LNCaP clone FGC (cell line): ENCODE measurements around the gene THPO.

Experiments used
- DNase-seq: peaks from one replicate; pipeline ENCODE4 v3.0.0-alpha.2; 2011; ENCODE audit warnings: low read depth
- H3K4me3 ChIP-seq: 2 replicates; pipeline ENCODE4 v1.5.1; 2011; ENCODE audit warnings: mild to moderate bottlenecking, low read depth, low read length, control low read depth
- TF ChIP-seq, protein P1 (sequence below): IDR thresholded peaks from 2 replicates; pipeline ENCODE4 v1.5.1; 2012; ENCODE audit warnings: mild to moderate bottlenecking; ENCODE audit not compliant: control insufficient read depth, insufficient read depth; ENCODE audit errors: extremely low read depth

The THPO gene

DNA sequence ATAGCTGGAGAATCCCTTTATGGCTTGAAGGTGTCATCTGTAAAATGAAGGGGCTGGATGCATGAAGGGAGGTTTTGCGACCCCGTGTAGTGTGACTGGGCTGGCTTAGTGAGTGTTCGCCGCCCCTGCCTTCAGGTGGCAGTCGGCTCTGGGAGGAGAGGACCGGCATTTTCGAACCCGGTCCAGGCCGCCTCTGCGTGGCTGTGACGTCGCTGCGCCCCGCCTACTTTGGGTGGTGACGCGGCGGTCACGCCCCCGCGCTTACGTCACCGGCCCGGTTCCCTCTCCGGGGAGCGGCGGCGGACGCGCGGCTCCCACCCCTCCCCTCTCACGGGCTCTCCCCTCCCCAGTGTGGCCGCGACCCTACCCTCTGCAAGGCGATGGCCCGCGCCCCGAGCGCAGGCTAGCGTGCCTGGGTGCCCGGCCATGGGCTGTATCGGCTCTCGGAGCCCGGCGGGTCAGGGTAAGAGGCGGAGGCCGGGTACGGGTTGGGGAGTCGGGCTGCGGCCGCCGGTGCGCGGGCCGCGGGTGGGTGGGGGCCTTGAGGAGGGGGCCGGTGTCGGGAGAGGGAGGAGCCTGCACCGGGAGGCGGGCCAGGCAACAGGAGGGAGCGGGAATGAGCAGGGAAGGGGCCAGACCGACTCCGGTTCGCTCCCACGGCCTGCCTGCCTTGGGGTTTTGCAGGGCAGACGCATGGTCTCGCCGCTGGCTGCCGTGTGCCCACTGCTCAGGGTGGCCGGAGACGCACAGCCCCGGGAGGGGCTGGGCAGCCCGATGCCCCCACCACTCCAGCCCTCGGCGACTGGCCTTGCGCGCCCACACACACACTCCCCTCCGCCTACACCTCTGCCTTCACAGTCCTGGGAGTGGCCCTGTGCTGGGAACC, 42.1 kb downstream of the THPO start:
- H3K4me3 ChIP-seq = peak overlapping the region; percentile 72
- TF ChIP-seq, protein P1, sequence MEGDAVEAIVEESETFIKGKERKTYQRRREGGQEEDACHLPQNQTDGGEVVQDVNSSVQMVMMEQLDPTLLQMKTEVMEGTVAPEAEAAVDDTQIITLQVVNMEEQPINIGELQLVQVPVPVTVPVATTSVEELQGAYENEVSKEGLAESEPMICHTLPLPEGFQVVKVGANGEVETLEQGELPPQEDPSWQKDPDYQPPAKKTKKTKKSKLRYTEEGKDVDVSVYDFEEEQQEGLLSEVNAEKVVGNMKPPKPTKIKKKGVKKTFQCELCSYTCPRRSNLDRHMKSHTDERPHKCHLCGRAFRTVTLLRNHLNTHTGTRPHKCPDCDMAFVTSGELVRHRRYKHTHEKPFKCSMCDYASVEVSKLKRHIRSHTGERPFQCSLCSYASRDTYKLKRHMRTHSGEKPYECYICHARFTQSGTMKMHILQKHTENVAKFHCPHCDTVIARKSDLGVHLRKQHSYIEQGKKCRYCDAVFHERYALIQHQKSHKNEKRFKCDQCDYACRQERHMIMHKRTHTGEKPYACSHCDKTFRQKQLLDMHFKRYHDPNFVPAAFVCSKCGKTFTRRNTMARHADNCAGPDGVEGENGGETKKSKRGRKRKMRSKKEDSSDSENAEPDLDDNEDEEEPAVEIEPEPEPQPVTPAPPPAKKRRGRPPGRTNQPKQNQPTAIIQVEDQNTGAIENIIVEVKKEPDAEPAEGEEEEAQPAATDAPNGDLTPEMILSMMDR = no peak
- DNase-seq = no peak

GRCh38 chr3:184335291-184335660, 42.7 kb downstream of the THPO start:
- no peak for DNase-seq
- TF ChIP-seq, protein P1 = no peak
- peak overlapping the region; percentile 72 for H3K4me3 ChIP-seq

GRCh38 chr3:184334470-184335158, 43.4 kb downstream of the THPO start:
- TF ChIP-seq, protein P1 = no peak
- no peak overlapping the region for H3K4me3 ChIP-seq
- no peak for DNase-seq

DNA sequence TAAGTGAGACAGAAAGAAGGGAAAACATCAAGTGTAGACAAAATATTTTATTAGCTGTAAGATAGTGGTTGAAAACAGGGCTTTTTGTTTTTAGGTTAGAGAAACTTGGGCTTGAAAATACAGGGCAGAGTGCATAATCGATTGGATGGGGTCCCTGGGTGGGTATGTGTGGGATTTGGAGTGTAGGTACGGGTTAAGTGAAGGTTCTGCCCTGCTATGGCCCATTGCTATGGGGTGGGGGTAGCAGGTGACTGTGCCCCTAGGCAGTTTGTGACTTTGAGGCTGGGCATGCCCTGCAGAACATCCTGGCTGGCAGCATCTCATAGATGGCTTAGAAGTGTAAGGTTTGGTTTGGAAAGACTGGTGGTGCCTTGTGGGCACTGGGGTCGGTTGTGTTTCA, 44.3 kb downstream of the THPO start:
- no peak overlapping the region for H3K4me3 ChIP-seq
- no peak for DNase-seq
- TF ChIP-seq, protein P1 = no peak

DNA sequence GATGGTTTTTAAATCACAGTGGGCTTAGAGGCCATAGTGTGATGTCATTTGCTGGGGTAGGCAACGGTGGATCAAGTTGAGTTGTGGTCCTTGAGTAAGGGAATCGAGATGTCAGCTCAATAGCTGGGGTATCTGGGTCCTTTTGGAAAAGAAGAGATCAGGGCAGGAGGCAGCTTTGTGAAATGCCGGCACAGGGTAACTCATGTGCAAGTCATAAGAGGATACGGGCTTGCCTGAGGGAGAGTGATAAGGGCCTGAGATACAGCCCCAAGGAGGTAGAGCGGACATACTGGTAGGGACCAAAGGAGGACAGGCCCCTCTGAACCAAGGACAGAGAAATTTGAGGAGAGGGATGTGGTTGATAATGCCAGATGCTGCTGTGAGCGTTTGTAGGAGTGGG, 44.8 kb downstream of the THPO start:
- no peak overlapping the region for H3K4me3 ChIP-seq
- TF ChIP-seq, protein P1 = no peak
- DNase-seq = no peak

GRCh38 chr3:184332370-184333090, 45.5 kb downstream of the THPO start:
- TF ChIP-seq, protein P1 = no peak
- no peak overlapping the region for H3K4me3 ChIP-seq
- no peak for DNase-seq
